Neural progenitor cell (in vitro differentiated cells): ENCODE data around the gene RPEL1. TPM values are rescaled to one million over a fixed set of nuclear protein-coding genes. Genes with fewer than 3 reads are reported as not detected.
A peak's percentile ranks its signal among the peaks of the same experiment; 100 is the strongest.
"Not testable (repeated sequence)": the region's sequence is repeated elsewhere in the genome, so short reads cannot be mapped to it uniquely, and the experiment has no call there.

Source experiments
- DNase-seq: peaks from one replicate; pipeline ENCODE4 v3.0.0-alpha.2; 2016; ENCODE audit warnings: low spot score
- H2AFZ ChIP-seq: fragments of 200-600 bp; sonication (generic); replicated peaks from 2 replicates; pipeline ENCODE4 v1.6.1; 2016; ENCODE audit warnings: antibody characterized with exemption
- H3F3A ChIP-seq: fragments of 200-600 bp; sonication (generic); 2 replicates; pipeline ENCODE4 v1.6.1; 2016; ENCODE audit warnings: antibody characterized with exemption, low read depth
- H3K27ac ChIP-seq: fragments of 200-600 bp; sonication (generic); 2 replicates; pipeline ENCODE4 v1.5.1; 2016; ENCODE audit warnings: mild to moderate bottlenecking
- H3K27me3 ChIP-seq: fragments of 200-600 bp; sonication (generic); 2 replicates; pipeline ENCODE4 v1.6.1; 2016; ENCODE audit warnings: mild to moderate bottlenecking, moderate library complexity
- H3K36me3 ChIP-seq: fragments of 200-600 bp; sonication (generic); 2 replicates; pipeline ENCODE4 v1.5.1; 2016
- H3K4me1 ChIP-seq: fragments of 200-600 bp; sonication (generic); 2 replicates; pipeline ENCODE4 v1.6.1; 2016; ENCODE audit warnings: mixed run types
- H3K4me2 ChIP-seq: fragments of 200-600 bp; sonication (generic); 2 replicates; pipeline ENCODE4 v1.6.1; 2016
- H3K4me3 ChIP-seq: fragments of 200-600 bp; sonication (generic); 2 replicates; pipeline ENCODE4 v1.5.1; 2016
- H3K79me2 ChIP-seq: fragments of 200-600 bp; sonication (generic); 2 replicates; pipeline ENCODE4 v1.6.1; 2016; ENCODE audit warnings: low read depth
- H3K9ac ChIP-seq: fragments of 200-600 bp; sonication (generic); 2 replicates; pipeline ENCODE4 v1.6.1; 2016
- H3K9me3 ChIP-seq: fragments of 200-600 bp; sonication (generic); 2 replicates; pipeline ENCODE4 v1.5.1; 2016; ENCODE audit warnings: low read depth
- H4K20me1 ChIP-seq: fragments of 200-600 bp; sonication (generic); 2 replicates; pipeline ENCODE4 v1.6.1; 2016; ENCODE audit warnings: low read depth
- H3K27ac Mint-ChIP-seq: 3 replicates; pipeline ENCODE4 v1.8.0; 2021; ENCODE audit warnings: mixed read lengths
- H3K27me3 Mint-ChIP-seq: 2 replicates; pipeline ENCODE4 v1.8.0; 2022; ENCODE audit warnings: low read depth, mild to moderate bottlenecking, inconsistent platforms, moderate library complexity, mixed read lengths; ENCODE audit not compliant: insufficient read depth
- H3K36me3 Mint-ChIP-seq: 3 replicates; pipeline ENCODE4 v1.8.0; 2021; ENCODE audit warnings: mixed read lengths
- H3K4me1 Mint-ChIP-seq: 3 replicates; pipeline ENCODE4 v1.8.0; 2021; ENCODE audit warnings: mixed read lengths
- H3K4me3 Mint-ChIP-seq: 3 replicates; pipeline ENCODE4 v1.8.0; 2021; ENCODE audit warnings: mild to moderate bottlenecking, moderate library complexity, mixed read lengths
- H3K9me3 Mint-ChIP-seq: 3 replicates; pipeline ENCODE4 v1.8.0; 2020; ENCODE audit warnings: mixed read lengths
- CTCF ChIP-seq: fragments of 200-600 bp; sonication (generic); IDR thresholded peaks from 2 replicates; pipeline ENCODE4 v1.5.1; 2017; ENCODE audit warnings: antibody characterized with exemption, mild to moderate bottlenecking
- EZH2 ChIP-seq: fragments of 200-600 bp; sonication (generic); IDR thresholded peaks from 2 replicates; pipeline ENCODE4 v1.6.1; 2017; ENCODE audit warnings: antibody characterized with exemption, mild to moderate bottlenecking, moderate library complexity
- EZH2phosphoT487 ChIP-seq: fragments of 200-600 bp; sonication (generic); IDR thresholded peaks from 2 replicates; pipeline ENCODE4 v1.6.1; 2017; ENCODE audit warnings: antibody characterized with exemption
- total RNA-seq: library from RNA; depleted of rRNA; stranded (reverse); fragments of >200 nt; gene quantifications from 2 replicates; pipeline ENCODE4 v1.2.3, GENCODE V29; 2015; ENCODE audit warnings: low replicate concordance

RPEL1 gene
- total RNA-seq = not detected in 2 replicates

- not testable (repeated sequence) for DNase-seq, H3K79me2 ChIP-seq, H3K4me3 Mint-ChIP-seq, H3F3A ChIP-seq, H3K9ac ChIP-seq, H3K36me3 Mint-ChIP-seq, H3K4me3 ChIP-seq, H3K27me3 Mint-ChIP-seq, H2AFZ ChIP-seq, H3K9me3 ChIP-seq, H3K4me1 ChIP-seq, H3K27me3 ChIP-seq, H3K9me3 Mint-ChIP-seq, H3K36me3 ChIP-seq, H3K4me2 ChIP-seq, H4K20me1 ChIP-seq, H3K27ac ChIP-seq
- Mint-ChIP-seq H3K27ac (peak within 1 kb of the TSS; percentile 58), H3K4me1 (peaks cover 14% of the 10 kb centered on the region)
Observed at GRCh38 chr10:103245587-103245986, at the start of gene RPEL1. Gene RPEL1 (plus strand): TSS chr10:103245887. CDS start chr10:103245997, 110 bp downstream.

DNA sequence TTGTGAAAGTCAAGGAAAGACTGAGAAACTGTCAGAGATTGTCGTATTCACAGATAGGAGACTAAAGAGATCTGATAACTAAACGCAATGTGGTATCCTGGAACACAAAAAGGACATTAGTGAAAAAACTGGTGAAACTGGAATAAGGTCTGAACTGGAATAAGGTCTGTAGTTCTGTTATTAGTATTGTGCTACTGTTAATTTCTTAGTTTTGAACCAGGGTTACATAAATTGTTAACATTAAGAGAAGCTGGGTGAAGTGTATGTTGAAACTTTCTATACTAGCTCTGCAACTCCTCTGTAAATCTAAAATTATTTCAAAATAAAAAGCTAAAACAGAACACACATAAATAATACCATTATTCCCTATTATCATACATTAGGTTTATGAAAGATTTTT lies 49.2 kb upstream of the RPEL1 start:
- Histone ChIP-seq H3K36me3 (no peaks in the 10 kb centered on the region), H3K27me3 (peaks cover 9% of the 10 kb centered on the region), H3K4me3 (no peak overlapping the region), H3K79me2 (peaks cover 10% of the 10 kb centered on the region), H4K20me1 (peaks cover 7% of the 10 kb centered on the region), H3K9me3 (no peaks in the 10 kb centered on the region), H2AFZ (no peak overlapping the region), H3K9ac (no peak overlapping the region), H3K4me1 (peaks cover 16% of the 10 kb centered on the region), H3K27ac (no peak overlapping the region), H3K4me2 (no peak overlapping the region), H3F3A (peaks cover 29% of the 10 kb centered on the region)
- H3K27me3 Mint-ChIP-seq = peaks cover 15% of the 10 kb centered on the region
- H3K36me3 Mint-ChIP-seq = no peaks in the 10 kb centered on the region
- no peak overlapping the region for H3K4me3 Mint-ChIP-seq
- no peak for TF ChIP-seq CTCF
- TF ChIP-seq EZH2phosphoT487 = no peak
- no peak for TF ChIP-seq EZH2
- no peak overlapping the region for H3K27ac Mint-ChIP-seq
- no peak for DNase-seq
- H3K9me3 Mint-ChIP-seq = no peaks in the 10 kb centered on the region
- H3K4me1 Mint-ChIP-seq = peaks cover 25% of the 10 kb centered on the region

DNA sequence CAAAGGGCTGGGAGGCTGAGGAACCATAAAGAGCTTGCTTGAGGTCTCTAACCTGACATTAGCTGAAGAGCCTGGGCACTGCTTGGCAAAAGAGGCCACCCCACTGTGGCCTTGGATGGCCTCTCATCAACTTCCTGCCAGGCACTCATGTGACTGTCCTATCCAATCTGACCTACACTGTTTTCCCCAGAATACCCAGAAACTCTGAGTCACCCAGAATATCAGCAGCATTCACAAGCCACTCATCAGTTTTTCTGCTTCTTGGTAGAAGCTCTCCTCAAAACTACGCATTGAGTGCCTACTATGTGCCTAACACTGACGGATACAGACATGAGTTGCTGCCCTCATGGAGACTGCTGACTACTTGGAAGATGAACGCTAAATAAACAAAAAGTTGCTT lies 48.5 kb upstream of the RPEL1 start:
- Mint-ChIP-seq H3K4me1 (peaks cover 19% of the 10 kb centered on the region), H3K4me3 (no peak overlapping the region), H3K27me3 (peaks cover 15% of the 10 kb centered on the region), H3K27ac (no peak overlapping the region), H3K36me3 (no peaks in the 10 kb centered on the region), H3K9me3 (no peaks in the 10 kb centered on the region)
- H3K4me2 ChIP-seq = no peak overlapping the region
- peaks cover under 1% of the 10 kb centered on the region for H4K20me1 ChIP-seq
- H3K9ac ChIP-seq = no peak overlapping the region
- H3K4me1 ChIP-seq = peaks cover 11% of the 10 kb centered on the region
- H3K36me3 ChIP-seq = no peaks in the 10 kb centered on the region
- peaks cover 23% of the 10 kb centered on the region for H3F3A ChIP-seq
- no peak for DNase-seq
- H3K9me3 ChIP-seq = no peaks in the 10 kb centered on the region
- H3K4me3 ChIP-seq = no peak overlapping the region
- no peak overlapping the region for H3K27ac ChIP-seq
- H3K27me3 ChIP-seq = peaks cover 9% of the 10 kb centered on the region
- TF ChIP-seq EZH2phosphoT487 = no peak
- TF ChIP-seq EZH2 = no peak
- no peak for TF ChIP-seq CTCF
- peak overlapping the region; percentile 37 for H2AFZ ChIP-seq
- H3K79me2 ChIP-seq = peaks cover 3% of the 10 kb centered on the region

DNA sequence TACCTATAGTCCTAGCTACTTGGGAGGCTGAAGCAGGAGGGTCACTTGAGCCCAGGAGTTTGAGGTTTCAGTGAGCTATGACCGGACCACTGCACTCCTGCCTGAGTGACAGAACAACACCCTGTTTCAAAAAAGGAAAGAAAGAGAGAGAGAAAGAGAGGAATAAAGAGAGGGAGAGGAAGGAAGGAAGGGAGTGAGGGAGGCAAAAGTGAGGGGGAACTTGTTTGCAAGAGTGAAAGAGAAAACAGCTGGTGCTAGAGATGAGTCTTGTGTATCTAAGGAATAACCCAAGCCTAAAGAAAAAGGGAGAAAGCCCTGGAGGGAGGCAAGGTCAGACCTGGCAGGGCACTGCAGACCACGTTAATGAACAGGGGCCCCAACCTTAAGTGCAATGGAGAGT lies 47.8 kb upstream of the RPEL1 start:
- no peaks in the 10 kb centered on the region for H3K9me3 Mint-ChIP-seq
- Histone ChIP-seq H3K36me3 (no peaks in the 10 kb centered on the region), H3K27me3 (peaks cover 9% of the 10 kb centered on the region), H3K9ac (no peak overlapping the region), H3K9me3 (no peaks in the 10 kb centered on the region), H3K4me1 (peaks cover 11% of the 10 kb centered on the region), H3K4me2 (no peak overlapping the region), H3K79me2 (no peaks in the 10 kb centered on the region), H2AFZ (peak overlapping the region; percentile 39), H3K4me3 (no peak overlapping the region), H4K20me1 (no peaks in the 10 kb centered on the region), H3F3A (peaks cover 16% of the 10 kb centered on the region), H3K27ac (no peak overlapping the region)
- peaks cover 19% of the 10 kb centered on the region for H3K4me1 Mint-ChIP-seq
- DNase-seq = no peak
- peaks cover 15% of the 10 kb centered on the region for H3K27me3 Mint-ChIP-seq
- no peak overlapping the region for H3K27ac Mint-ChIP-seq
- H3K4me3 Mint-ChIP-seq = peak overlapping the region; percentile 22
- no peaks in the 10 kb centered on the region for H3K36me3 Mint-ChIP-seq
- TF ChIP-seq CTCF = no peak
- no peak for TF ChIP-seq EZH2phosphoT487
- no peak for TF ChIP-seq EZH2
